ENCODE data around the gene SARS2.
"Not testable (repeated sequence)": the region's sequence is repeated elsewhere in the genome, so short reads cannot be mapped to it uniquely, and the experiment has no call there.

Gene SARS2

DNA sequence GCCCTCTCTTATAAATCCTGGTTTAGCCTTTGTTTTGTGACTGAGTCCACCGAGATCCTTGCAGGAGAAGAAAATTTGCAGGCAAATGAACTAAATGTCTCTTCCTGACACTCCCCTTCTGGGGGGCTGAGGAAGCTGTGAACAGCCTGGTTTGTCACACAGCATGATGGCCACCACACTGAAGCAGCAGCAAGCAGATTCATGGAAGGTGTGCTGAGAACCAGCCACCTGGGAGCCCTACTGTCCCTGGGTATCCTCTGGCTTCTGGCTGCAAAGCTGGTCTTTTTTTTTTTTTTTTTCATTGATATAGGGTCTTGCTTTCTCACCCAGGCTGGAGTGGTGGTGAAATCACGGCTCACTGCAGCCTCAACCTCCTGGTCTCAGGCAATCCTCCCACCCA lies 11.4 kb upstream of the SARS2 start:
- Histone ChIP-seq H3K4me1 (ENCODE audit: control insufficient read depth, insufficient read depth, low read length) (no peaks in the 10 kb centered on the region), H3K9ac (ENCODE audit: low read length) (no peak overlapping the region), H3K27me3 (ENCODE audit: control insufficient read depth, insufficient read depth, low read length) (no peaks in the 10 kb centered on the region), H3K9me3 (ENCODE audit: control insufficient read depth, low read length) (no peaks in the 10 kb centered on the region), H3K36me3 (ENCODE audit: control insufficient read depth, insufficient read depth, low read length) (no peaks in the 10 kb centered on the region), H3K4me3 (ENCODE audit: low read length) (no peak overlapping the region)

DNA sequence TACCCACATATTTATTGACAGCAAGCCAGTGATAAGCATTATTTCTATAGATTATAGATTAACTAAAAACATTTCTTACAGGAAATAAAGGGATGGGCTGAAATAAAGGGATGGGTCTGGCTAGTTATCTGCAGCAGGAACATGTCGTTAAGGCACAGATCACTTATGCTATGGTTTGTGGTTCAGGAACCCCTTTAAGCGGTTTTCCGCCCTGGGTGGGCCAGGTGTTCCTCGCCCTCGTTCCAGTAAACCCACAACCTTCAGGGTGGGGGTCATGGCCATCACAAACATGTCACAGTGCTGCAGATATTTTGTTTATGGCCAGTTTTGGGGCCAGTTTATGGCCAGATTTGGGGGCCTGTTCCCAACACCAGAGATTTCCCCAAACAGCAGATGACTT lies 10.9 kb upstream of the SARS2 start:
- not testable (repeated sequence) for H3K27me3 ChIP-seq (ENCODE audit: control insufficient read depth, insufficient read depth, low read length); H3K4me1 ChIP-seq (ENCODE audit: control insufficient read depth, insufficient read depth, low read length); H3K4me3 ChIP-seq (ENCODE audit: low read length); H3K9me3 ChIP-seq (ENCODE audit: control insufficient read depth, low read length); H3K36me3 ChIP-seq (ENCODE audit: control insufficient read depth, insufficient read depth, low read length); H3K9ac ChIP-seq (ENCODE audit: low read length)

DNA sequence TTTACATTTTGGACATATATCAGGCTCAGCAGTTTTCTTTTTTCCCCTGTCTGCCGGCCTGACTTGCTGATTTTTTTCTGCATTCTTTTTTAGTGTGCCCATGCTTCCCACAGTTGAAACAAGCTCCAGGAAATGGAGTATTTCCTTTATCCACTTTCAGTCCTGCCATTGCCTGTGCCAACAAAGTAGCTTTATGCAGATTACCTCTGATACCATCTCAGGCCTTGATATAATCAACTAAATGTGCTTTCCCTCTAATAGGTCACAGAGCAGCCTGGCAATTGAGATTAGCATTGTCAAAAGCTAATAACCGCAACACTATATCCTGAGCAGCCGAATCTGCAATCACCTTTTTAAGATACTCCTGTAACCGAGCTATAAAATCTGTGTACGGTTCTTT lies 9.4 kb upstream of the SARS2 start:
- Histone ChIP-seq H3K27me3 (ENCODE audit: control insufficient read depth, insufficient read depth, low read length) (no peaks in the 10 kb centered on the region), H3K4me1 (ENCODE audit: control insufficient read depth, insufficient read depth, low read length) (no peaks in the 10 kb centered on the region)

DNA sequence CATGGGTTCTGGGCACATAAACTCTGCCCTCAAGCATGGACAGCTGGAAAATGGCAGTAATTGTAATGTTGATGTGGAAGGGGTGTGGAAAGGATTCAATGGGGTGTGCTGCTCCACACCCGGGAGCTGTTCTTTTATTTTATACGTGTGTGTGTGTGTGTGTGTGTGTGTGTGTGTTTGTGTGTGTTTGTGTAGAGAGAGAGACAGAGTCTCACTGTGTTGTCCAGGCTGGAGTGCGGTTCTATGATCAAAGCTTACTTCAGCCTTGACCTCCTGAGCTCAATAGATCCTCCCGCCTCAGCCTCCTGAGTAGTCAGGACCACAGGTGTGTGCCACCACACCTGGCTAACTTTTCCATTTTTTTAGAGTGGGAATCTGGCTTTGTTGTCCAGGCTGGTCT lies 3.0 kb upstream of the SARS2 start:
- peaks cover 11% of the 10 kb centered on the region for H3K4me1 ChIP-seq (ENCODE audit: control insufficient read depth, insufficient read depth, low read length)
- H3K9me3 ChIP-seq (ENCODE audit: control insufficient read depth, low read length): no peaks in the 10 kb centered on the region
- no peak overlapping the region for H3K9ac ChIP-seq (ENCODE audit: low read length)
- H3K36me3 ChIP-seq (ENCODE audit: control insufficient read depth, insufficient read depth, low read length): no peaks in the 10 kb centered on the region
- H3K27me3 ChIP-seq (ENCODE audit: control insufficient read depth, insufficient read depth, low read length): no peaks in the 10 kb centered on the region
- no peak overlapping the region for H3K4me3 ChIP-seq (ENCODE audit: low read length)

More for the DNA sequence above, 9.4 kb upstream of the SARS2 start:
- H3K9me3 ChIP-seq (ENCODE audit: control insufficient read depth, low read length): no peaks in the 10 kb centered on the region
- no peaks in the 10 kb centered on the region for H3K36me3 ChIP-seq (ENCODE audit: control insufficient read depth, insufficient read depth, low read length)
- no peak overlapping the region for H3K9ac ChIP-seq (ENCODE audit: low read length)
- no peak overlapping the region for H3K4me3 ChIP-seq (ENCODE audit: low read length)

DNA sequence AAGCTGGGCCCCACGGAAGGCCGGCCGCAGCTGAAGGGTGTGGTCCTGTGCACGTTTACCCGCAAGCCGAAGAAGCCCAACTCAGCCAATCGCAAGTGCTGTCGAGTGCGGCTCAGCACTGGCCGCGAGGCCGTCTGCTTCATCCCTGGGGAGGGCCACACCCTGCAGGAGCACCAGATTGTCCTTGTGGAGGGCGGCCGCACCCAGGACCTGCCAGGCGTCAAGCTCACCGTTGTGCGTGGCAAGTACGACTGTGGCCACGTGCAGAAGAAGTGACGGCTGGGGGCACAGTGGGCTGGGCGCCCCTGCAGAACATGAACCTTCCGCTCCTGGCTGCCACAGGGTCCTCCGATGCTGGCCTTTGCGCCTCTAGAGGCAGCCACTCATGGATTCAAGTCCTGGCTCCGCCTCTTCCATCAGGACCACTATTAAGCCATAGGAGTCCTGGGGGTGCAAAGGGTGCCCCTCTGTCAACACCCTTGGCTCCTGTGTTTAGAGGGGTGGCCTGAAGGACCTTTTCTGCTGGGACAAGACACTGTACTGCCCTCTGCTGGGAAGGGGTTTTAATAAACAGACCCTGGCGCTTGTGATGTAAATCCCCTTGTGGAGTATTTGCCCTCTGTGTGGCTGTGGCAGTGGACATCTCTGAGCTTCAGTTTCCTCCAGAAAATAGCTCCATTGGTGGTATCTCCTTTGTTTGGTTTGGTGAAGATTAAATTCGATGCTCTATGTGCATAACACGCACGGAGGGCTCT lies 2.0 kb upstream of the SARS2 start:
- Histone ChIP-seq H3K9ac (ENCODE audit: low read length) (no peak overlapping the region), H3K27me3 (ENCODE audit: control insufficient read depth, insufficient read depth, low read length) (no peaks in the 10 kb centered on the region), H3K36me3 (ENCODE audit: control insufficient read depth, insufficient read depth, low read length) (no peaks in the 10 kb centered on the region), H3K4me1 (ENCODE audit: control insufficient read depth, insufficient read depth, low read length) (peaks cover 11% of the 10 kb centered on the region), H3K9me3 (ENCODE audit: control insufficient read depth, low read length) (no peaks in the 10 kb centered on the region), H3K4me3 (ENCODE audit: low read length) (no peak overlapping the region)

DNA sequence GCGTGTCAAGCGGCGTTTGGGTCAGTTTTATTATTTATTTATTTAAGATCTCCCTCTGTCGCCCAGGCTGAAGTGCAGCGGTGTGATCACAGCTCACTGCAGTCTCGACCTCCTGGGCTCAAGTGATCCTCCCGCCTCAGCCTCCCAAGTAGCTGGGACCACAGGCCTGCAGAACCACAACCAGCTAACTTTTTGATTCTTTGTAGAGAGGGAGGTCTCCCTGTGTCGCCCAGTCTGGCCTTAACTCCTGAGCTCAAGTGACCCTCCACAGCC lies 894 bp upstream of the SARS2 start:
- Histone ChIP-seq H3K36me3 (ENCODE audit: control insufficient read depth, insufficient read depth, low read length) (no peaks in the 10 kb centered on the region), H3K9ac (ENCODE audit: low read length) (peak overlapping the region; percentile 95), H3K4me3 (ENCODE audit: low read length) (peak overlapping the region; percentile 70)

DNA sequence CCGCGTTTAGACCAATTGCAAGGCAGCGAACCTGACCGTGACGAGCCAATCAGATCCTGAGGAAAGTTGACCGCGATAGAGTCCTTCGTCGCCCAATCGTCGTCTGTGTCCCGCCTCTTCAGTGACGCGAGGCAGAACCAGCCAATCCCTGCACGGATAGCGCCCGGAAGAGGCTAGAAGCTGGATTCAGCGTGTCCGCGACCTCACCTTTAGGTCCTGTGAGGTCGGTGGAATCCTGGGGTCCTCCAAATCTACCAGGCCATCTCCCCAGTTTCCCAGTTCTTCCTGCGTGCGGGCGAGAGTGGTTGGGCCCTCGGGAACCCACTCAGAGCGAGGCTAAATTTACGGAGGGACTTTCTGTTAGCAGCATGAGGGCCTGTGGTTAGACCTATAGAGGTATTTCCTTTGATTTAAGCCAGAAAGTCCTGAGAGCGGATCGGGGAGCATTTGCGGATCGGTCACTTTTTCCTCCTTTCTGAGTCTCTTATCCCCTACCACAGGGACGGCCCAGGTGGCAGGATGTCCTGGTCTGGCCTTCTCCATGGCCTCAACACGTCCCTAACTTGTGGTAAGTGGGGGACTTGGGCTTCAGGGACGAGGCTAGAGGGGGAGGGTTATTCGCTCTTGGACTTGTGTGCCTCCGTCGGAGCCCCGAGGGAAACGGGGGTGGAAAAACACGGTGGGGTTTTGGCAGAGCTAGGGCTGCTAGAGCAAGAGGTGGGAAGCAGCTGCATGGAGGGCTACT lies 385 bp upstream of the SARS2 start, which contains the start of gene MRPS12:
TSS of gene MRPS12 (plus strand) at position 169 of the 745 bp plus-strand sequence. CDS start at position 520, 351 bp downstream.
- Histone ChIP-seq H3K4me3 (ENCODE audit: low read length) (peak within 1 kb of the TSS; percentile 70), H3K36me3 (ENCODE audit: control insufficient read depth, insufficient read depth, low read length) (no peaks in the 10 kb centered on the region), H3K4me1 (ENCODE audit: control insufficient read depth, insufficient read depth, low read length) (peaks cover 11% of the 10 kb centered on the region), H3K27me3 (ENCODE audit: control insufficient read depth, insufficient read depth, low read length) (no peaks in the 10 kb centered on the region), H3K9ac (ENCODE audit: low read length) (peak within 1 kb of the TSS; percentile 95), H3K9me3 (ENCODE audit: control insufficient read depth, low read length) (no peaks in the 10 kb centered on the region)

More for the DNA sequence above, 894 bp upstream of the SARS2 start:
- H3K4me1 ChIP-seq (ENCODE audit: control insufficient read depth, insufficient read depth, low read length): peaks cover 11% of the 10 kb centered on the region
- no peaks in the 10 kb centered on the region for H3K9me3 ChIP-seq (ENCODE audit: control insufficient read depth, low read length)
- no peaks in the 10 kb centered on the region for H3K27me3 ChIP-seq (ENCODE audit: control insufficient read depth, insufficient read depth, low read length)

DNA sequence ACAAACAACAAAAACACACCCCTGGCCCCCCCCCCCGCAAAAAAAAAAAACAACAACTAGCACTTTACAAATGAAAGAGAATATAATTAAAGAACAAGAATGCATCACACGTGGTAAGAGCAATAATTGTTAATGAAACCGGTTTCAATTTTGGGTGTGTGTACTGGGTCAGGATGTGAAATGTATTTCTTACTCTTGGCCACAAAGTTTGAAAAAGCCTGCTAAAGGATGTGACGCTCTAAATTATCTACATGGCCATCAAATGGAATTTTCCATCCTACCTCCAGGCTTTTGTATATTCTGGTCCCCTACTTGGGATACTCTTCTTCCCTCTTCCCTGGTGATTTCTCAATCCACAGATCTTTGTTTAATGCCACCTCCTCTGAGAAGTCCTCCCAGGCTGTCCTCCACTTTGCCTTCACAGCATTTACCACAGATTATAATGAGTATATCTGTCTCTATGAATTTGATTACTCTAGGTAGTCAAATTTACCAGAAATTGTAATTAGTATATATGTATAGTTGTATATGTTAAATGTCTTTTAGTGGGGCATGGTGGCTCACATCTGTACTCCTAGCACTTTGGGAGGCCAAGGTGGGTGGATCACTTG lies 2.1 kb downstream of the SARS2 start:
- no peaks in the 10 kb centered on the region for H3K27me3 ChIP-seq (ENCODE audit: control insufficient read depth, insufficient read depth, low read length)
- H3K9ac ChIP-seq (ENCODE audit: low read length): no peak overlapping the region
- H3K4me1 ChIP-seq (ENCODE audit: control insufficient read depth, insufficient read depth, low read length): peaks cover 11% of the 10 kb centered on the region
- H3K36me3 ChIP-seq (ENCODE audit: control insufficient read depth, insufficient read depth, low read length): peaks cover 4% of the 10 kb centered on the region
- no peak overlapping the region for H3K4me3 ChIP-seq (ENCODE audit: low read length)
- H3K9me3 ChIP-seq (ENCODE audit: control insufficient read depth, low read length): no peaks in the 10 kb centered on the region

DNA sequence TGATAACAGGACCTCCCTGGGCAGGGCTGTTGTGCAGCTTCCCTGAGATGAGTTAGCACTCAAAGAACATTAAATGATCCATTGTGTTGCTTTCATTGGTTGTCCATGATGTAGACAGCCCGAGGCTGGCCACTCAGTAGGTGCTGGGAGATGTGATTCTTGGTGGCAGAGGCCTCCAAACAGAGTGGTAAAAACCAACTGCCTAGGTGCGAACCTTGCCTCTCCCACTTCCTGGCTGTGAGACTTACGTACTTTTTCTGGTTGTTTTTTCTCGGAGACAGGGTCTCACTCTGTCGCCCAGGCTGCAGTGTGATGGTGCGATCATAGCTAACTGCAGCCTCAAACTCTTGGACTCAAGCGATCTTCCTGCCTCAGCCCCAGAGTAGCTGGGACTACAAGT lies 6.2 kb downstream of the SARS2 start:
- Histone ChIP-seq H3K27me3 (ENCODE audit: control insufficient read depth, insufficient read depth, low read length) (no peaks in the 10 kb centered on the region), H3K4me1 (ENCODE audit: control insufficient read depth, insufficient read depth, low read length) (peaks cover 2% of the 10 kb centered on the region), H3K9ac (ENCODE audit: low read length) (no peak overlapping the region), H3K4me3 (ENCODE audit: low read length) (no peak overlapping the region), H3K9me3 (ENCODE audit: control insufficient read depth, low read length) (no peaks in the 10 kb centered on the region), H3K36me3 (ENCODE audit: control insufficient read depth, insufficient read depth, low read length) (peaks cover 4% of the 10 kb centered on the region)

DNA sequence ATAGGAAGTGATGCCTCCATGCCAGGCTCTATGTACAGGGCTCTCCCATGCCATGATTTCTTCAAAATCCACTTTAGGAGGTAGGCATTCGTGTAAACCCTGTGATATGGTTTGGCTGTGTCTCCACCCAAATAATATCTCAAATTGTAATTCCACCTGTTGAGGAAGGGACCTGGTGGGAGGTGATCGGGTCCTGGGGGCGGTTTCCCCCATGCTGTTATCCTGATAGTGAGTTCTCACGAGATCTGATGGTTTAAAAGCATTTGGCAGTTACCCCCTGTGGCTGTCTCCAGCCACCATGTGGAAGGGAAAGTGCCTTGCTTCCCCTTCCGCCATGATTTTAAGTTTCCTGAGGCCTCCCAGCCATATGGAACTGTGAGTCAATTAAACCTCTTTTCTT lies 8.1 kb downstream of the SARS2 start:
- no peaks in the 10 kb centered on the region for H3K27me3 ChIP-seq (ENCODE audit: control insufficient read depth, insufficient read depth, low read length)
- no peaks in the 10 kb centered on the region for H3K9me3 ChIP-seq (ENCODE audit: control insufficient read depth, low read length)
- H3K36me3 ChIP-seq (ENCODE audit: control insufficient read depth, insufficient read depth, low read length): peaks cover 4% of the 10 kb centered on the region
- H3K9ac ChIP-seq (ENCODE audit: low read length): no peak overlapping the region
- H3K4me1 ChIP-seq (ENCODE audit: control insufficient read depth, insufficient read depth, low read length): no peaks in the 10 kb centered on the region
- no peak overlapping the region for H3K4me3 ChIP-seq (ENCODE audit: low read length)

DNA sequence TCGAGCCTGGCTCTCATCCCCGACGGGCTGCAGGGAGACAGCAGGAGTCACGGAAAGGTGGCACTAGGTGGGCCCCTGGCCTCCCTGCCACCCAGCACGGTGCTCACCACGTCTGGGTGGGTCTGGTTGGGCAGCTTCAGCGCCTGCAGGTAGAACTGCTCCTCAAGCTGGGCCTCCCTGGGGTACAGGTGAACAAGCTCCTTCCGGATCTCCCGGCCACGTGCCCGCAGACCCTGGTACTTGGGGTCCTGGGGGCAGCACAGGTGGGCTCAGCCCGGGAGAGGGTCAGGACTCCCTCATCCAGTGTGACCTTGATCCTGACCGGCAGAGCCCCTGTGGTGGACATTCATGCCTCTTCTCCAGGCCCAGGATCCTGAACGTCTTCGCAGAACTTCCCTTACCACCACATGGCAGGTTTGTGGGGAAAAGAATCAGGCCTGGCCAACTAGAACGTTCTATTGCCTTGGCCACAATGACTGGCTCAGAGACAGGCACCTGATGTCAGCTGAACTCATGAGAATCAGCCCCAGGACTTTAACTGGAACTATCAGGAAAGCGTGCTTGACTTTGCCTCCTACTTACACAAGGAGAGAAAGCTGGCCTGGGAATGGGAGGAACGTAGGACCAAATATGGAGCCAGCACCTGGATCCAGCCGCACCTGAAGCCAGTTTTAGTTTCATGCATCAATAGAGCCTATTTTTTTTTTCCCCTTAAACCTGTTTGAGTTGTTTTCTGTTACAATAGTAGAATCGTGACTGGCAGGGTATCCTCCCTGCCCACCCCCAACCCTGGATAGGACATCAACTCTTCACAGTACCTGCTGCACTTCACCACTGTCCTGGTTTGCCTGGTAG lies 8.9 kb downstream of the SARS2 start:
- H3K36me3 ChIP-seq (ENCODE audit: control insufficient read depth, insufficient read depth, low read length): peaks cover 4% of the 10 kb centered on the region
- H3K27me3 ChIP-seq (ENCODE audit: control insufficient read depth, insufficient read depth, low read length): no peaks in the 10 kb centered on the region
- H3K4me3 ChIP-seq (ENCODE audit: low read length): no peak overlapping the region
- H3K9me3 ChIP-seq (ENCODE audit: control insufficient read depth, low read length): no peaks in the 10 kb centered on the region
- H3K9ac ChIP-seq (ENCODE audit: low read length): no peak overlapping the region
- H3K4me1 ChIP-seq (ENCODE audit: control insufficient read depth, insufficient read depth, low read length): no peaks in the 10 kb centered on the region

Data from mucosa of stomach (tissue), 1 donor.